Measurements from ENCODE around the gene C10orf143.
"Not testable (repeated sequence)": the region's sequence is repeated elsewhere in the genome, so short reads cannot be mapped to it uniquely, and the experiment has no call there.

The C10orf143 gene

DNA sequence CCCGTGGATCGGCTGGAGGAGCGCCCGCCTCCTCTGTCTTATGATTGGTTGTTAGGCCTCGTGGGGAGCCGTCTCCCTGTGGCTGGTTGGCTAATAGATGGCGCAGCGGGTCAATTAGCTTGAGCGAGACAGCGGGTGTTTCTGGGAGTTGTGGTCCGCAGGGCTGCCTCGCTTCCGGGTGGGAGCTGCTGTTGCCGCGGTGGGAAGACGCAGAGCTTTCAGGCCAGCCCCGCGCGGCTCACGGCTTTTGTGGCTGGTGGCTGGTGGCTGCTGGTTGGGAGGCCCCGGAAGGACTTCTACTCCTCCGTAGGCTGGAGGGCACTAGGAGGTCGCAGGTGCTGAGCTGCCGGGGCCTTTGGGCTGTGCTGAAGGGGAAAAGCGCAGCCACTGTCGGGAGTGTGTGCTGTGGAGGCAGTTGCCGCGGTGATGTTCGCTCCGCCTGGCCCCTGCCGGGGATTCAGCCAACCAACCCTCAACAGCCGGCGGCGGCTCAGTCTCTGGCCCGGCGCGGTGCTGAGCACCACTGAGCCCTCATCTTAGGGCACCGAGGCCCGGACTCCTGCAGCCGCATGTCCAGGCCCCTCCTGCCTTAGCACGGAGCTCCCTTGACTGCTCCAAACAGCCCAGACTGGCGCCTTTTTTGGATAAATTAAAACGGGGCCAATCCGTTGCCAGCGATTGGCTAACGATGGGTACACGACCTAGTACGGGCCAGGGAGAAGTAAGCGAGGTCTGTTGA, 652 bp upstream of the C10orf143 start:
- DNase-seq = peak; percentile 93

DNA sequence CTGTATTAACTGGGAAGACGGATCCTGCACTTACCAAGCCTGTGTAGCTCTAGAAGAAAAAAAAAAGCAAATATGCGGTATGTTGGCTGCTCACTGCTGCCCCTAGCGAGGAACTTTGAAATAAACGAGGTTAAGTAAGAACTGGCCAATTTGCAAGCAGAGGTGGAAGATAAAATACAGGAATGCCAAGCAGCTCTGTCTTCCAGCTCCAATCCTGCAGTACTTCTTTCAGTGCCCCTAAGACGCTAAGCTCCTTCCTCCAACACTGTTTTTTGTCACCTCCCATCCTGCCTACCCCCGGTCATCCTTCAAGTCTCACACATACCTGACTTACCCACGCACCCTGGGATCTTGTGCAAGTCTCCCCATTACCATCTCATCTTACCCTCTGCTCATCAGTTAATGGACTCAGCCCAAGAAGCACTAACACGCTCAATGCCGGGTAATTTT, 809 bp downstream of the C10orf143 start:
- DNase-seq = peak; percentile 58

DNA sequence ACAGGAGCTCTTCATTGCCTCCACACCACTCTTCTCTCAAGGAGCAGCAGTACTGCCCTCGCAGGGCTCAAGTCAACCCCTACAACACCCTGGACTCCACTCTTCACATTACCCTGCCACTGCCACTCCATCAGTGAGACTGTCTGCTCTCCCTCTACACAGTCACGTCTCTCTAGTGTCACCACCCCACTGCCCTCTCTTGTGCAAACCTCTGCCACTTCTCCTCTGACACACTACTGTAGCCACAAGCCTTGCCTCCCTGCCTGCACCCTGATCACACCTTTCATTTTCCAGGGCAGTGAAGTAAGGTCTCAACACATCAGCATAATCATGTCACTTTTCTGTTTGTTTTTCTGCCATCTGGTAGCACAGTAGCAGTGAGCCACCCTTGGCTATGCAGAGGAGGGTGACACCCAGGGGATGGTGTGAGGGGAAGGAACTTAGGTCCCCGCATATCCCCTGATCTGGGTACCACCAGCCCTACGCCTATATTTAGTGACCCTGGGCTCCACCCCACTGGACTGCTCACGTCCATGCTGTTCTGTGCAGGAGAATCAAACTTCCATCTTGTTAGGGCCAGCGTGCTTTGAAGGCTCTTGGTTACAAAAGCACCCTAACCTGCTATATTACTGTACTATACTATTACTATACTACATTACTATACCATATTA, 1.6 kb downstream of the C10orf143 start:
- no peak for DNase-seq

- not testable (repeated sequence) for DNase-seq
Measured at GRCh38 chr10:130108146-130108545, 2.5 kb downstream of the C10orf143 start.

DNA sequence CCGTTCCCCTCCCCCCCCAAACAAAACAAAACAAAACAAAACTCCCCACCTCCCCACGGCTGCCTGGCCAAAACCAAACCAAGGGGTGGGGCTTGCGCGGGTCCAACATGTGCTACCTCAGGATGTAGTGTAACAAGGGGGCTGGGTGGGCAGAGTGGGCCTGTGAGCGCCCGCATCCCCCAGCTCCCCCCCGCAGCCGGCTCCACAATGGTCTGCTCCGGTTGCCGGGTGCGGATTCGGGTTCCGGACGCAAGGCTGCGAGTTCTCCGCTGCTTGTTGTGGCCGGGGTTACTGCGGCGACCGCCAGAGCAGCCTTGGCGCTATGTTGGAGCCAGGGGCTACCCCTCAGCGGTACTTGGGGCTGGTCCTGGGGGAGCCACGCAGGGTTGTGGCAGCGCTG, 4.9 kb downstream of the C10orf143 start:
- no peak for DNase-seq

GRCh38 chr10:130099344-130099743, 11.3 kb downstream of the C10orf143 start:
- DNase-seq = no peak

- DNase-seq = not testable (repeated sequence)
Measured at GRCh38 chr10:130090565-130090964, 20.1 kb downstream of the C10orf143 start.

DNA sequence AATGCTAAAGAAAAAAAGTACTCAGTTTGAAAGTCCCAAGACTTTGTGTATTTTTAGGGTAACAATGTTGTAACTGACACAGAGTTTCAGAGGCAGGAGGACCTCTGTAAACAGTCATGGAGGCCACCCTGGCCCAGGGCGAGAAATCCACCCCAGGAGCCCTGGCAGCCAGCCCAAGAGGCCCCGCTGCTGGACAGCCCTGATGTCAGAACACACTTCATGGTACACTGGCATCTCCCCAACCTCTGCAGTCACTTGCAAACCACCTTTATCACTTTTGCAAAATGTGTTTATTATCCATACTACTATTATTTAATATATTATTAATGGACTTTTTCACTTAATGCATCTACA, 30.2 kb downstream of the C10orf143 start:
- DNase-seq = no peak

DNA sequence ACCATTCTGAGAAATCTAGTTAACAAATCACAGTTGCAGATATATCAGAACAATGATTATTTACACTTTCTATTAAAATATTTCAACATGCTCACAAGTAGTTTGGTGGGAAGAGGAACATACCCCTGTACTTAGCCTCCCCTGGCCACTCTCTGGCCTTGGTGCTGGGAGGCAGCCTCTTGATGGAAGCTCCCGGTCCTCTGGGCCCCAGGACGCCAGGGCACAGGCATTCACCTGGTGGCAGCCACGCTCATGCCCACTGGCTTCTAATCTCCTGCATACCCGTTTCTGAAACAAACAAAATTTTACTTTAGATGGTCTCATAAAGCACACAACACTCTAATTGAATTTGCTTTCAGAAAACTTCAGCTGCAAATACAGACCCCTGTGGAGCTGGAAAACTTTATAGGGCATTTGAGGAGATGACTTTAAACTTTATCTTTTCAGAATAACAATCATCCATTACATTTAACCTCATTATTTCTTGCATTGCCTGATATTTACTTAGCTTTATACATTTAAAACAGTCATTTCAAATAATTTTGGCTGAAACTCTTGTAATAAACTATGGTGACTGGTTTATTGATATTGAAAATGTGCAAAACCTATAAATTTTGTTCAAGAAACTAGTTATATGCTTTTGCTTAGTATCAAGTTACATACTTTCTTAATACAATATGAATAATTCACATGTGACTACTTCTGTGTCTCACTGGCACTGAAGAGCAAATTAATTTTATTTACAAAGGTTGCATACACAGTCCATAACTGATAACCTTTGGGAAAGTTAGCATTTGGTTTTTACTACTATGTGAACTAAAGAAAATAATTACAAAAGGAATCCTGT, 30.8 kb downstream of the C10orf143 start:
- DNase-seq = no peak

DNA sequence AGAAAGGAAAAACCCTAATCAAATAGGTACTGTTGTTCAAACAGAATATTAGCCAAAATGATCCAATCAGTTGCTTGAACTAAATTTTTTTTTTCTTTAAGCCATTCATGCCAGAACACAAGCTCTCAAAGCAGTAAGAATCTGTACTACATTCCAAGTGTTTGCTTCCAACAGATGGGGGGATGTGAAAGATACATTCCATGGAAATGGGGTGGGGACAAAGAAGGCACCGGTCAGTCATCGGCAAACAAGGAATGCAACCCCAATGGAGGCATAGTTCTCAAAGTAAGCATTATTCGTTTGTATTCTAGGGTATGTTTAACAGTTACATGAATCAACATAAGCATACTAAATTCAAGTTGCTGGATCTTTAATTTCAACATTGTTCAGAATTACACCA, 32.5 kb downstream of the C10orf143 start:
- DNase-seq = no peak

- DNase-seq = no peak
Measured at GRCh38 chr10:130076681-130077080, 33.9 kb downstream of the C10orf143 start.

- DNase-seq = no peak
Measured at GRCh38 chr10:130074639-130075038, 36.0 kb downstream of the C10orf143 start.

DNA sequence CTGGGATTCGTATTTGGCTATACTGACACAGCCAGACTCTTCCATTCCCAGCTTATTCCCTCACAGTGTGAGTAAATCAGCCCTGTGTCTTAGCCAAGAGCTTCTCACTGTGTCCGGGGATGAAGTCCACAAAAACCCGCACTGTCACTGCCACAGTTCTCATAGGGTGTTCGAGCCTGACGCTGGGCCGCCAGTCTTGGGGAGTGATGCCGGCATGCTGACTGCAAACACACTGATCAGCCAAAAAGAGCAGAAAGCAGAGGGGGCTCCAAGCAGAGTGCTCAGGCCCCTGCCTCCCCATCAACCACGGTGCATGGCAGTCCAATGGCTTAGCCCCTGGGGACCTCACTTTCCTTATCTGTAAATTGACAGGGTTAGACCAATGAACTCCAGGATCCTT, 36.7 kb downstream of the C10orf143 start:
- no peak for DNase-seq

DNA sequence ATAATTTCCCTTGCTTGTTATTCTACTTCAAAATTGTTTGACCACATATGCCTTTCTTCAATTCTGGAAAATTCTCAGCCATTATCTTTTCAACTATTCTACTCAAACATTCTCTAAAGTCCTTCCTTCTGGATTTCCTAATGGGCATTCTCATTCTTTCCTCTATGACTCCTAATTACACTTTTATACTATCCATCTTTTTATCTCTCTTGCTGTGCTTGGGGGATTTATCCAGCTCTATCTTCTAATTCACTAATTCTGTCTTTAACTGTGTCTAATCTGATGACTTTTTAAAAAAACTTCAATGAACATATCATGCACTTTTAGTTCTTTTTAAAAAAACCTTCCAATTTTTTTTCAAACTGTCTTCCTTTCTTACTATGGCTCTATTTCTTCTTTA, 38.4 kb downstream of the C10orf143 start:
- no peak for DNase-seq

DNA sequence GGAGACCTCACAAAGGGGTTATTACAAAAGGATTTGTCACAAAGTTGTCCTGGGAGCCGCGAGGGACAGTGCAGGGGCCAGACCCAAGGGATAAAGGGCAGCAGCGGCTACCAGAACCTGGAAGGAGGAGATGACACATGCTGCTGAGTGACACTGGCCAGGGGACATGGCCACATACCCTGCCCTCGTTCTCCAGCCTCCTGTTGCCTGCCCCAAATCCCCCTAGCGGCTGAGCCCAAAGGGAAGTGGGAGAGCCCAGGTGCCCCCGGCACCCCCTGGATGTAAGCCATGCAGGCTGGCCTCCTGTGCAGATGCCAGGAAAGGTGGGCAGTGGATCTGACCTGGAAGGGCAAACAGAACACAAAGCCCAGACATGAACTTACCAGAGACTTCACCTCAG, 42.7 kb downstream of the C10orf143 start:
- no peak for DNase-seq

- DNase-seq = no peak
Measured at GRCh38 chr10:130066743-130067142, 43.9 kb downstream of the C10orf143 start.

DNA sequence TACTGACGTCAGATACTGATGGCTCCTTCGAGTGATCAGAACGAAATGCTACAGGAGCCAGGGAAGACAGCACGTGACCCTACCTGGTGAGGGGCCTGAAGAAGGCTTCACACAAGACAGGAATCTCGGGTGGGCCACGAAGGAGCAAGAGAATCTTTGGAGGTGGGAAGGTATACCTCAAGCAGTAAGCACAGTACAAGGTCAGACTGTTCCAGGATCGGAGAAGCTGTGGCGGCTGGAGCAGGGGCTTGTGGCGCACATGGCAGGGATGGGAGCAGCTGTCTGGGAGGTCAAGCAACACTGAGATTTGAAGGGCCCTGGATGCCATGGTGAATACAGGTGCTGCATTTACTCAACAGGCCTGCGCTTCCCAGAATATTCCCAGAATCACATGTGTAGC, 45.4 kb downstream of the C10orf143 start:
- DNase-seq = no peak

- DNase-seq = no peak
Measured at GRCh38 chr10:130064783-130065182, 45.8 kb downstream of the C10orf143 start.

DNA sequence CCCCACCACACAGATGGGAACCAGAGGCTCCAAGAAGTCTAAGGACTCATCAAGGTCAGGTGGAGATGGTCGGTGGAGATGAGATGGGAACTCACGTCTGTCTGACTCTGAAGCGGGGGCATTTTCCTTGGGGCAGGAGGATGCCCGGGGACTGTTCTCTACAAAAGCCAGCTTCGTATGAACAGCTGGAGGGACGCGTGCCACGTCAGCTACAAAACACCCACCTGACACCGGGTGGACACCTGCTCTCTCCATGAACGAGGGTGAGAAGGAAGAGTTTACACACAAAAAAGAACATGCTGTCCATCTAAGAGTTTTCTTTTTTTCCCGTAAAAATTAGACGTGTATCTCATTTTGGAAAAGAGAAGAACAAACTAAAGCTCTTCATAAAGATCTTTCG, 47.7 kb downstream of the C10orf143 start:
- DNase-seq = no peak

DNA sequence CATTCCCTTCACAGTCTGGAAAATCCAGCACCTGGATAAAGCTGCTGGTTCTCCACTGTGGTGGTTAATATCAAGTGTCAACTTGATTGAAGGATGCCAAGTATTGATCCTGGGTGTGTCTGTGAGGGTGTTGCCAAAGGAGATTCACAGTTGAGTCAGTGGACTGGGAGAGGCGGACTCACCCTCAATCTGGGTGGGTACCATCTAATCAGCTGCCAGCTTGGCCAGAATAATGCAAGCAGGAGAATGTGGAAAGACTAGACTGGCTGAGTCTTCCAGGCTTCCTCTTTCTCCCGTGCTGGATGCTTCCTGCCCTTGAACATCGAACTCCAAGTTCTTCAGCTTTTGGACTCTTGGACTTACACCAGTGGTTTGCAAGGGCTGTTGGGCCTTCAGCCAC, 48.4 kb downstream of the C10orf143 start:
- DNase-seq = no peak

DNA sequence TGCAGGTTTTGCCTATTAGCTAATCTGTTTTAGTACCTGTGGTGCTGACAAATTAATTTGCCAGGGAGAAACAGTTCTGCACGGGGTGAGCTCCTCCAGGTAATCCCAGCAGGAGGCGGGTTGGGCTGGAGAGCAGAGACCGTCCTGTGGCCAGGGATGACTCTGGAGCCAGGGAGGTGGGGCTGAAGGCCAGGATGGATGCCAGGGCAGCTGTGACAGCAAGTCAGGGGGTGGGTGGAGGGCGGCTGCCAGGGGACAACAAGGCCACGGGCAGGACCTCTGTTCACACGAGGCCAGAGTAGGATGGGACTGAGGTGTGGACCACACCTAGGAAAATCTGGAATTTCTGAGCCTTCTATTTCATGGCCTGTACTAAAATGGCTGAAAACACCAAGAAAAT, 48.9 kb downstream of the C10orf143 start:
- no peak for DNase-seq

GRCh38 chr10:130054021-130054420, 56.6 kb downstream of the C10orf143 start:
- DNase-seq = no peak

DNA sequence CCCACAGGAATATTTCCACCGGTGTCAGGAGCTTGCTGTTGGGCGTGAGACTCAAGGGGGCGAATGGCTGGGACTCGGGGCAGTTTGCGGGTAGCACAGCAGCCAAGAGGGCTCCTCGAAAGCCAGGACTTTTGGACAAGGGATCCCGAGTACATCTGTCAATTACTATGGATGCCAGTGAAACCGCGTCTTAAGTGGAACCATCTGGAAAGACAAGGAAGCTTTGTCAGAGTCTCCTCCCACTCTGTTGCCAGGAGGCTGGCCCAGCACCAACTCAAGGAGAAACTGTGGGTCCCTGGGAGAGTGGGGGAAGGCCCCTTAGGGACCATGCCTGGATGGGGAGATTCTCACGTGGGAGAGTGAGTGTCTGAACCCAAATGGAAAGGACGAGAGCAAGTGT, 57.1 kb downstream of the C10orf143 start:
- DNase-seq = no peak

DNA sequence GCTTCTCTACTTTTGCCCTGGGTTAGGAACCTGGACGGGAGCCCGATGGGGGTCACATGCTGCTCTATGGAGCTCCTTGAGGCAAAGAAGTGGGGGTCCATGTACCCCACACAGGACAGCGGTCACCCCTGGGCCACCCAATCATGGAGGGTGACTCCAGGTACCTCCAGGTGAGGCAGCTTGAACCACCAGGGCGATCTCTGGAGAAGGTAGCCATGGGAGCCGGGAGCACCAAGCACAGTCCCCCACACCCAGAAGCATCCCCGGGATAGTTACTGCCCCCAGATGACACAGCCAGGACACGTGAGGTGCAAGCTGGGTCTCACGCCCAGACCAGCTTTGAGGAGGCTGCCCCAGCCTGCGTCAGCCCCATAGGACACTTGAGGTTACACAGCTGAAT, 58.4 kb downstream of the C10orf143 start:
- DNase-seq = no peak

Data from GF-D8 (cell line).